HG03097 (cell line): ENCODE data around the gene FLNA.
"Not testable (repeated sequence)": the region's sequence is repeated elsewhere in the genome, so short reads cannot be mapped to it uniquely, and the experiment has no call there.

ENCODE experiments used
- ATAC-seq: cut with Tn5 transposase; IDR thresholded peaks from one replicate; pipeline ENCODE4 v1.9.1; 2021; ENCODE audit not compliant: unreplicated experiment, low FRiP score

FLNA gene

GRCh38 chrX:154309041-154309775 lies 65.2 kb downstream of the FLNA start:
- no peak for ATAC-seq

DNA sequence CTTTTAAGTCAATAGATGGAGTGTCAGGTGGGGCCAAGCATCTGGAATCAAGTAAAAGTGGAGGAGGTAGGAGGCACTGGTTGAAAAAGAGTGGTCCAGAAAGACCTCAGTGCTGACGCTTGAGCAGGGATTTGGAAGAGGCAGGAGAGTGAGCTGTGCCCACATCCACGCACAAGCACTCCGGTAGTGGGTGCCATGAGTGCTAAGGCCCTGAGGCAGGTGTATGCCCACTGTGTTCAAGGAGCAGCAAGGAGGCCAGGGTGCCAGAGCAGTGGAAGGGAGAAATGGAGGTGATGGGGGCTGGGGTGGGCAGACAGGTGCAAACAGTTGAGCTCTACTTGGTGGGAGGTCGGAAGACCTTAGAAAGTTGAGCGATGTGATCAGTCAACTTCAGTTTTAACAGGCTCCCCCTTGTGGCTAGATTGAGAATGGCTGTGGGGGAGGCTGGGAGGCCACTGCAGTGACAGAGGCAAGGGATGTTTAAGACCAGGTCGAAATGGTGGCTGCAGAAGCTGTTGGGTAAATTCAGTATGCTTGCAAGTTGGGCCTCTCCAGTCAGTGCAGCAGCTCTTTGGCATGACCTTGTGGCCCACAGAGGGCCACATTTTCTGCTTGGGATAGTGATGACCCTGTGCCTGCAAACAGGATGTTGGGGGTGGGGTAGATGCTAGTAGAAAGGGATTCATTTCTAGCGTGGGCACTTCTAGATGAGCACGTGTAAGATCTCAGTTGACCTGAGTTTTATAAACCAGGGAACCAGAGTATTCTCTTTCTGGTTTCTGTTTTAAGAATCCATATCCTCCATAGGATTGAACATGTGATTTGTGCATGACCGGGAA lies 66.1 kb downstream of the FLNA start:
- no peak for ATAC-seq

GRCh38 chrX:154307202-154307601 lies 67.2 kb downstream of the FLNA start:
- no peak for ATAC-seq

- ATAC-seq: no peak
Observed at GRCh38 chrX:154305541-154306205, 68.8 kb downstream of the FLNA start.

- no peak for ATAC-seq
Observed at GRCh38 chrX:154304846-154305245, 69.6 kb downstream of the FLNA start.

DNA sequence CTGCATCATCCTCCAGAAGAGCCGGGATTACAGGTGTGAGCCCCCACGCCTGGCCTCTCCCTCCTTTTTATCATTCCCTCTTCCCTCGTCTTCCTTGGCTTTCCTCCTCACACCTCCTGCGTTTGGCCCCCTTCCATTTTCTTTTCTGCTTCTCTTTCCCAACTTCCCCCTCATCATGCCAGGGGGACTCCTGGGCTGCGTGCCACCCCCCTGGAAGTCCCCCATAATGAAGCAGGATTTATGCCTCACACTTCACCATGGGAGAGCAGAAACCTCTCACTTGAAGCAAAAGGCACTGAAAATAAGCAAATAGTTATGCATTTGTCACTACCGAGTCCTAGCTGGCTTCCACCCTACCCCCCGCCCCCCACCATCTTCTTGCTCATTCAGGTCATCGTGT lies 71.0 kb downstream of the FLNA start:
- ATAC-seq: no peak

DNA sequence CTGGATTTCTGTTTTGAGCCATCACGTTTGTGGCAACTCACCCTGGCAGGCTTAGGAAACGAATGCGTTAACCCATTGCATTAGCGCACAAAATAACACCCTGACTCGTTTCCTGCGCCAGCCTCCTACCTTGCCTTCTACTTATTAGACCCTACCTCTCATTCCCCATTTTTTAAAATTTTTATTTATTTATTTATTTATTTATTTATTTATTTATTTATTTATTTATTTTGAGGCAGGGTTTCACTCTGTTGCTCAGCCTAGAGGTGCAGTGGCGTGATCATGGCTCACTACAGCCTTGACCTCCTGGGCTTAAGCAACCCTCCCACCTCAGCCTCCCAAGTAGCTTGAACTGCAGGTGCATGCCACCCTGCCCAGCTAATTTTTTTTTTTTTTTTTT lies 71.4 kb downstream of the FLNA start:
- not testable (repeated sequence) for ATAC-seq

- ATAC-seq: no peak
Observed at GRCh38 chrX:154300816-154301215, 73.6 kb downstream of the FLNA start.
